ENCODE data around the gene RUBCN. TPM values are rescaled to one million over a fixed set of nuclear protein-coding genes. Genes with fewer than 3 reads are reported as not detected.

RUBCN gene
- total RNA-seq, 1 donor from 2014 or later, result 25.7 TPM

MicroRNA genes within 50 kb of the gene (microRNA counts, 767-probe panel; counts per million panel counts)
- microRNA hsa-miR-922, result not detected

Other genes starting within 250 kb of the RUBCN start
- gene BDH1, start 180.9 kb downstream of the RUBCN start, total RNA-seq, result 0.26 and 0.67 TPM in 2 replicates
- gene FYTTD1, start 13.0 kb upstream of the RUBCN start, total RNA-seq, result 103 and 107 TPM in 2 replicates
- gene LRCH3, start 54.4 kb upstream of the RUBCN start, total RNA-seq, result 17.0 TPM in 2 replicates
- gene RPL35A, start 213.3 kb upstream of the RUBCN start, total RNA-seq, result 553 and 684 TPM in 2 replicates
- gene LMLN, start 223.3 kb upstream of the RUBCN start, total RNA-seq, result 5.1 and 8.0 TPM in 2 replicates